Measurements from ENCODE around the gene DNMT3A. TPM values are rescaled to one million over a fixed set of nuclear protein-coding genes. Genes with fewer than 3 reads are reported as not detected.
A peak's percentile ranks its signal among the peaks of the same experiment; 100 is the strongest.

Gene DNMT3A
- total RNA-seq, 4 donors from 2014 or later = 16.1 to 33.7 (median 21.0) TPM

DNA sequence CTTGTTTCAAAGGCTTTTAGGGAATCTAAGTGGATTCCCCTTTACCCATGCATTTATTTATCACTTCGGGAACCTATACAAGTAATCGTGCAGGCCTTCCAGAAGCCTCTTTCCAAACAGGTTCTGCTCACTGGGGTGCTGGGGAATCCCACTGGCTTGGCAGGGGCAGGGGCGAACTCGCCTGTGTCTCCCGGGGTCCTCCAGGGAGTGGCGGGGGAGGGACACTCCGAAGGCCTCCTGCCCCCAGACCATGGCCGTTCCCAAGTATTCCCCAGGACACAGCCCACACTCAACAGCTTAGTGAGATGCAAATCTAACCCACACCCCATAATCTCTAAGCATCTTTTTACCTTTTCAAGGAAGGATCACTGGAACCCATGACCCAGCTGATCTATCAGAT is 6.5 kb downstream of the DNMT3A start:
- Histone ChIP-seq H3K36me3 (no peaks in the 10 kb centered on the region), H3K27me3 (no peaks in the 10 kb centered on the region), H3K27ac (no peak overlapping the region), H3K4me1 (peaks cover 15 to 55% (median 29%) of the 10 kb centered on the region in 4 donors), H3K4me3 (no peak overlapping the region), H3K9me3 (no peaks in the 10 kb centered on the region)
- no peak for DNase-seq
- TF ChIP-seq, protein P1, sequence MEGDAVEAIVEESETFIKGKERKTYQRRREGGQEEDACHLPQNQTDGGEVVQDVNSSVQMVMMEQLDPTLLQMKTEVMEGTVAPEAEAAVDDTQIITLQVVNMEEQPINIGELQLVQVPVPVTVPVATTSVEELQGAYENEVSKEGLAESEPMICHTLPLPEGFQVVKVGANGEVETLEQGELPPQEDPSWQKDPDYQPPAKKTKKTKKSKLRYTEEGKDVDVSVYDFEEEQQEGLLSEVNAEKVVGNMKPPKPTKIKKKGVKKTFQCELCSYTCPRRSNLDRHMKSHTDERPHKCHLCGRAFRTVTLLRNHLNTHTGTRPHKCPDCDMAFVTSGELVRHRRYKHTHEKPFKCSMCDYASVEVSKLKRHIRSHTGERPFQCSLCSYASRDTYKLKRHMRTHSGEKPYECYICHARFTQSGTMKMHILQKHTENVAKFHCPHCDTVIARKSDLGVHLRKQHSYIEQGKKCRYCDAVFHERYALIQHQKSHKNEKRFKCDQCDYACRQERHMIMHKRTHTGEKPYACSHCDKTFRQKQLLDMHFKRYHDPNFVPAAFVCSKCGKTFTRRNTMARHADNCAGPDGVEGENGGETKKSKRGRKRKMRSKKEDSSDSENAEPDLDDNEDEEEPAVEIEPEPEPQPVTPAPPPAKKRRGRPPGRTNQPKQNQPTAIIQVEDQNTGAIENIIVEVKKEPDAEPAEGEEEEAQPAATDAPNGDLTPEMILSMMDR (IDR thresholded peaks at IDR 0.05) = no peak
- TF ChIP-seq POLR2A (IDR thresholded peaks at IDR 0.05) (no peak), POLR2AphosphoS5 (IDR thresholded peaks at IDR 0.05) (no peak), EP300 (IDR thresholded peaks at IDR 0.05; ENCODE audit: low read depth) (no peak)
- intact Hi-C loops (cut with DNase I; ENCODE audit: low total_unique reads) (no loop called here), in situ Hi-C loops (cut with MboI; ENCODE audit: low pct_ligation_motif_present in 1 of 4, low pct_unique_long_range_greater_than_20kb in 1 of 4, low sequenced_read_pairs in 3 of 4) (no loop called here)
- 85 to 100% methylated on average over 1 to 8 of the region's 8 CpGs for WGBS, 2 donors (ENCODE audit: low coverage in 1 of 2)

DNA sequence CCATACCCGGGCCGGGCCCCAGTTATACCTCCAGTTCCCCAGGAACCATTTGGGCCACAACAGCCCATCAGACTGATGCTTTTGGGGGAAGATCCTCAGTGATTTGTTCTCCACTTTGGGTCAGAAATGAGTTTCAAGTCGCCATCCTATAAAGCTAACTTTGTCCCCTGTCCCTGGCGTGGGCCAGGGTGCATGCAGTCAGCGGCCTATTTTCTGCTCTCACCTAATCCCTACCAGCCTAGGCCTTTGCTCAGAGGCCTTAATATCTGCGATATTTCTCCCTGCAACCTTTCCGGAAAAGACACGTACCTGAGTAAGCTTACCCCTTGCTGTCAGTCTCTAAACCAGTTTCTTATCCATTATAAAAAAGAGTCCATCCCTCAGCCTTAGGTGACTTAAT is 7.2 kb downstream of the DNMT3A start:
- no peaks in the 10 kb centered on the region for H3K27me3 ChIP-seq
- H3K9me3 ChIP-seq = no peaks in the 10 kb centered on the region
- no peaks in the 10 kb centered on the region for H3K36me3 ChIP-seq
- intact Hi-C loops (cut with DNase I; ENCODE audit: low total_unique reads) (no loop called here), in situ Hi-C loops (cut with MboI; ENCODE audit: low pct_ligation_motif_present in 1 of 4, low pct_unique_long_range_greater_than_20kb in 1 of 4, low sequenced_read_pairs in 3 of 4) (no loop called here)
- H3K4me1 ChIP-seq = peaks cover 8 to 53% (median 25%) of the 10 kb centered on the region in 4 donors
- no peak overlapping the region for H3K4me3 ChIP-seq
- TF ChIP-seq POLR2A (IDR thresholded peaks at IDR 0.05) (no peak), POLR2AphosphoS5 (IDR thresholded peaks at IDR 0.05) (no peak), EP300 (IDR thresholded peaks at IDR 0.05; ENCODE audit: low read depth) (no peak)
- TF ChIP-seq, protein P1 (IDR thresholded peaks at IDR 0.05) = no peak
- no peak for DNase-seq
- WGBS, 2 donors (ENCODE audit: low coverage in 1 of 2) = 85 to 91% methylated on average over 3 to 8 of the region's 8 CpGs
- H3K27ac ChIP-seq = no peak overlapping the region

DNA sequence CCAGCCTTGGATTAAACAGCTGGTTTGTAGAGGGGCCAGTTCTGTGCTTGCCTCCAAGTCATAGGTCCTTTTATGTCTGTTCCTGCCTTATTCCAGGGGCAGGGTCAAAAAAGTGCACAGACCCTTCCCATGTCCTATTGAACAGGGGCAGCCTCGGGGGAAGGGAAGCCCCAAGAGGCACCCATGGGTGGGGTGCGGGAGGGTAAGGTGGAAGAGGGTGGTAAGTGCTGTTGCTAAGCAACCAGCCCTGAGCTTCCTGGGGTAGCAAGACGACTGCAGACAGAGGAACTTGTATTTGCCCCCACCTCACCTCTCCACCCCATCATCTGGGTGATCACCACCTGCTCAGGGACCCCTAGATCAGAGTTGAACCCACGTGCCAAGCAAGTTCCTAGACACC is 7.7 kb downstream of the DNMT3A start:
- TF ChIP-seq POLR2AphosphoS5 (IDR thresholded peaks at IDR 0.05) (no peak), EP300 (IDR thresholded peaks at IDR 0.05; ENCODE audit: low read depth) (no peak), POLR2A (IDR thresholded peaks at IDR 0.05) (no peak)
- TF ChIP-seq, protein P1 (IDR thresholded peaks at IDR 0.05) = no peak
- WGBS, 2 donors (ENCODE audit: low coverage in 1 of 2) = 61% methylated on average over 4 of the region's 4 CpGs; no CpG with 5 or more reads in 1 of the 2 donors
- no peak overlapping the region for H3K27ac ChIP-seq
- no peak overlapping the region for H3K4me3 ChIP-seq
- no peaks in the 10 kb centered on the region for H3K36me3 ChIP-seq
- intact Hi-C loops (cut with DNase I; ENCODE audit: low total_unique reads) = no loop called here
- no peaks in the 10 kb centered on the region for H3K9me3 ChIP-seq
- DNase-seq = no peak
- in situ Hi-C loops (cut with MboI; ENCODE audit: low pct_ligation_motif_present in 1 of 4, low pct_unique_long_range_greater_than_20kb in 1 of 4, low sequenced_read_pairs in 3 of 4) = no loop called here
- H3K27me3 ChIP-seq = no peaks in the 10 kb centered on the region
- peaks cover 8 to 48% (median 22%) of the 10 kb centered on the region in 4 donors for H3K4me1 ChIP-seq

DNA sequence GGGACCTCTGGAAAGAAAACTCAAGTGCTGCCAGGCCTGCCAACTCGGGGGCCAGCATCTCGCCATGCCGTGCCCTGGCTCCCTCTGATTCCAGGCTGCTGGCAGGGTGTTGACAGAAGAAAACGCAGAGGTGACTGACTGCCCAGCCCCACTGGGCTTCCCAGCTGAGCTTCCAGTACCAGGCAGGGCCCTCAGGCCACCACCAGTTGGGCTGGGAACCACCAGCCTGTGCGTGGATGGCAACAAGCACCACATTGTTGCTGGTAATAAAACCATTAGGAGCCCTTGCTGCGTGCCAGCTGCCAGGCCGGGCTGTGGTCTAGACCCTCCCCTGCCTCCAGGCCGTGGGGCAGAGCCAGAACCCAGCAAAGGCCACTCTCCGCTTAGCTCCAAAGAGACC is 9.2 kb downstream of the DNMT3A start:
- Histone ChIP-seq H3K4me1 (peaks cover 0 to 37% (median 14%) of the 10 kb centered on the region in 4 donors), H3K36me3 (no peaks in the 10 kb centered on the region), H3K27me3 (no peaks in the 10 kb centered on the region), H3K9me3 (no peaks in the 10 kb centered on the region), H3K4me3 (no peak overlapping the region), H3K27ac (peak overlapping the region; percentile 0 to 34 (median 8))
- no peak for DNase-seq
- in situ Hi-C loops (cut with MboI; ENCODE audit: low pct_ligation_motif_present in 1 of 4, low pct_unique_long_range_greater_than_20kb in 1 of 4, low sequenced_read_pairs in 3 of 4) = no loop called here
- WGBS, 2 donors (ENCODE audit: low coverage in 1 of 2) = 37% methylated on average over 9 of the region's 9 CpGs; no CpG with 5 or more reads in 1 of the 2 donors
- intact Hi-C loops (cut with DNase I; ENCODE audit: low total_unique reads) = no loop called here
- TF ChIP-seq, protein P1 (IDR thresholded peaks at IDR 0.05) = no peak
- TF ChIP-seq POLR2A (IDR thresholded peaks at IDR 0.05) = no peak
- TF ChIP-seq POLR2AphosphoS5 (IDR thresholded peaks at IDR 0.05) = no peak
- no peak for TF ChIP-seq EP300 (IDR thresholded peaks at IDR 0.05; ENCODE audit: low read depth)
